Glomerular visceral epithelial cell (primary cell): Measurements from ENCODE around the gene PDXP.

Experiments
- DNase-seq: peaks from one replicate; pipeline ENCODE4 v3.0.0-alpha.2; 2016; ENCODE audit errors: extremely low spot score

Gene PDXP

DNA sequence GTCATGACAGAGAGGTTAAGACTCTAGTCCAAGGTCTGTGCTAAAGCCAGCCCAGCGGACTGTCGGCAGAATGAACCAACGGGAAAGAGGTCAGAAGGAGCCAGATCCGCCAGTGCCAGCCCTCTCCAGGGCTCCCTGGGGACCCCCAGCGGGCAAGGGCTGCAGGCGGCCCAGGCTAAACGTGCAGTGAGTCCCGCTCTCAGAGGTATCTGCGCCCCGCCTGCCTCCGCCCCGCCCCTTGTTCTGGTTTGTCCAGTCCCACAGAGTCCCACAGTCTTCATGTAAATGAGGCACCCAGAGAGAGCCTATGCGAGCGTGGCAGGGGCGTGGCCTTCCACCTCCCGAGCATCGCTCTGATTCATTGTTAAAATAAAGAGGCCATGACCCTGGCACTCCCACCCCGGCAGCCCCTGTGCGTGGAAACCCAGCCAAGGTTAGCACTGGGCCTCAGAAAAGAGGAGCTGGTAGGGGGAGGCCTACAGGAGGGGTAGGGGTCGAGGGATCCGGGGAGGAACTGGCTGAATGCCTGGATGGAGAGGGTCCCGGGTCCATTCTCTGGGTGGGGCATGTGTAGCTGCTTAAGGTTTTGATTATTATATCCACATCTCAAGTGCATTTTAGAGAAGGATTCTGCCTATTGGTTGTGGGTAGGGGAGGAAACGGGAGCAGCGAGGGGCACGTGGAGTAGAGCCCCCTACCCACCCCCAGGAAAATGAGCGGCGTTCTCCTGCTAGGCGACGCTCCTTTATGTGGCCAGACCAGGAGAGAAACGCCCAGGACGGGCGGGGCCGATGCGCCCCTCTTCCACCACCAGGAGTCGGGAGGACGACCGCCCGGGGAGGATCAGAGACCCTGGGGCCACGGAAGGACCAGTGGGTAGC lies 38.4 kb downstream of the PDXP start, which contains the start of gene TRIOBP:
Gene TRIOBP, plus strand, starts transcription at position 392 of the 881 bp plus-strand sequence. CDS start 4,318 bp downstream, outside the sequence.
- peak; percentile 86 for DNase-seq

DNA sequence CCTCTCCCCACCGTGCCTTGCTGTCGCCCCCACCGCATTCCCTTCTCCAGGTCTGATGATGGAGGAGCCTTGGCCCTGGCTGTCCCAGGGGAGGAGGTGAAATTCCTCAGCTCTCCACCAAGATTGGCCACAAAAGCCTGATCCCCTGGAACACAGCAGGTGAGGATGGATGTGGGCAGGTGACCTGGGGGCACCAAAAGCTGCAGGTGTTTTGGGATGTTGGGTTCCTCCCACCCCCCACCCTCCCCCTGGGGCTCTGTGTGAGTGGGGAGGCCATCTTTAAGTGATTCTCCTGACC lies 39.0 kb downstream of the PDXP start:
- DNase-seq = no peak

DNA sequence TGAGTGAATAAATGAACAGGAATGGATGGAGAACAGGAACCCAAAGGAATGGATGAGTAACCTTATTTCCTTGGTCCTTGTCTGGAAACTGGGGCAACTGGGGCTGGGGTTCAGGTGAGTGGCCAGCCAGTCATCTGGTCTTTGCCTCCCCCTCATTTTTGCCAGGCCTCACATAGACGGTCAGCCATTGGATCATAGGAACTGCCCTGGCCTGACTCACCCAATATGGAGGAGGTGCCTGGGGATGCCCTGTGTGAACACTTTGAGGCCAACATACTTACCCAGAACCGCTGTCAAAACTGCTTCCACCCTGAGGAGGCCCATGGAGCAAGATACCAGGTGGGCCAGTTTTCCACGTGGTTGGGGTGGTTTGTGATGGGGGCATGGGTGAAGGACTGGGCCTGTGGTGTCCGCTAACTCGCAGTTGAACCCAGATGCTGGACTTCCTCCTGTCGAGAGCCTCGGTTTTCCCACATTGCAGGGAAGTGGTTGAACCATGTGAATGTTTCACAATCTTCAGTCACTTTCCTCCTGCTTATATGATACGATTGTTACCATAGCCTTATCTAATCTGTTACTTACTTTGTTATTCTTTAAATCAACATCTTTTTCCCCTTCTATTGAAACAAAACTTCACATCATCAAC lies 42.7 kb downstream of the PDXP start:
- no peak for DNase-seq

DNA sequence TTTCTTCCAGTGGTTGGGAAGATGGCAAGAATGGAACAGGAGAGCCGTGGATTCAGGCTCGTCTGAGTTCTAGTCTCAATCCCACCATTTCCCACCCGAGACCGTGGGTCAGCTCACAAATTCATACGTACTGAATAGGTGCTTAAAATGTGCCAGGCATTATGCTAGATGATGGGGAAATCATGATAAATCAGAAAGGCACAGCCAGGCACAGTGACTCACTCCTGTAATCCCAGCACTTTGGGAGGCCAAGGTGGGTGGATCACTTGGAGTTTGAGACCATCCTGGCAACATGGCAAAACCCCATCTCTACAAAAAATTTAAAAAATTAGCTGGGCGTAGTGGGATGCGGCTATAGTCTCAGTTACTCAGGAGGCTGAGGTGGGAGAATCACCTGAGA lies 45.4 kb downstream of the PDXP start:
- DNase-seq = no peak

DNA sequence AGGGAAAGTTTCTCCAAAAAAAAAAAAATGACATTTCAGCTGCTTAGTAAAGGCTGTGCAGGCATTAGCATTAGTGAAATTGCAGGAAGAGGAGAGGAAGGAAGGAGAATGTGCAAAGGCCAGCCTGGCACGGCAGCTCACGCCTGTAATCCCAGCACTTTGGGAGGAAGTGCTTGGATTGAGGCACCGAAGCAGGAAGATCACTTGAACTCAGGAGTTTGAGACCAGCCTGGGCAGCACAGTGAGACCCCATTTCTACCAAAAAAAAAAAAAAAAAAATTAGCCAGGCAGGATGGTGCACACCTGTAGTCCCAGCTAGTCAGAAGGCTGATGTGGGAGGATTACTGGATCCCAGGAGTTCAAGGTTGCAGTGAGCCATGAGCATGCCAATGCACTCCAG lies 46.1 kb downstream of the PDXP start:
- no peak for DNase-seq

DNA sequence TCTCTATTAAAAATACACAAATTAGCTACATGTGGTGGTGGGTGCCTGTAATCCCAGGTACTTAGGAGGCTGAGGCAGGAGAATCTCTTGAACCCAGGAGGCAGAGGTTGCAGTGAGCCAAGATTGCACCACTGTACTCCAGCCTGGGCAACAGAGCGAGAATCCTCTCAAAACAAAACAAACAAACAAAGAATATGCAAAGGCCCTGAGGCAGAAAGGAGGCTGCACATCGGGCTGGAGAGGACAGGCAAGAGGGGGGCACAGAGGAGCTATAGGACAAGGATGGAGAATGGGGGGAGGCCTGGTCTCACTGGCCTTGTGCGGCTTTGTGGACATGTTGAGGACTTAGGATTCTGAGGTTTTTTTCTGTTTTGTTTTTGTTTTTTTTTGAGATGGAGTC lies 46.7 kb downstream of the PDXP start:
- DNase-seq = no peak

DNA sequence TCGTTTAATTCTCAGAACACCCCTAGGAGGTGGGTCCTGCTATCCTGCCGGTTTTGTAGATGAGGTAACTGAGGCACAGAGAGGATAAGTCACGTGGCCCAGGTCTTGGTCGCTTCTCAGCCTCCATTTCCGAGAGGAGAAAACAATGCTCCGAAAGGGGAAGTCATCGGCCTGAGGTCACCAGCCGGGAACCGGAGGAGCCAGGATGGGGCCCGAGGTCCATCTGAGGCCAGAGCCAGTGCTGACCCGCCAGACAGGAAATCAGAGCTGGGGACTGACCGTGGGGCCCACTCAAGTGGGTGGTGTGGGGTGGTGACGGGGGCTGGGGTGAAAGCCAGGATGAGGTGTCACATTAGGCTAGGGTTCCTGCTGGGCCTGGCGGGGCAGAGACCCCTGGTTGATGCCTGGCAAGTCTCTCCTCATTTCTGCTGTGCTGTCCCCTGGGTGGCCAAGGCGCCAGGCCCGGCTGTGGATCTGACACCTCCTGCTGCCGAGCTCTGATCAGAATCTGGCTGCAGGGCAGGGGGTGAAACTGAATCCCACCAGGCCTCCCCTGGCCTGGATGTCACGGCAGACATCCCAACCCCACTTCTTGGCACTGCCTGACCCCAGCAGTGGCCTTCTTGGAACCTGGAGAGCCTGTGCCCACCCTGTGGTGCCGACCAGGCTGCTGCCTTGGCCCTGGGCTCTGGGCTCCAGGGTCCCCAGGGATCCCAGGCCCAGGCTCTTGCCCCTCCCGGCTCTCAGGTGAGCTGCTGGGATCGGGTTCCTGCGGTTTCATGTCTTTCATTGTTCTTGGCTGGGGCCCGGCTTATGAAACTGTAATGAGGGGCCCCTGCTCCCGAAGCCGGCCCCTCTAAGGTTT lies 50.3 kb downstream of the PDXP start:
- no peak for DNase-seq

DNA sequence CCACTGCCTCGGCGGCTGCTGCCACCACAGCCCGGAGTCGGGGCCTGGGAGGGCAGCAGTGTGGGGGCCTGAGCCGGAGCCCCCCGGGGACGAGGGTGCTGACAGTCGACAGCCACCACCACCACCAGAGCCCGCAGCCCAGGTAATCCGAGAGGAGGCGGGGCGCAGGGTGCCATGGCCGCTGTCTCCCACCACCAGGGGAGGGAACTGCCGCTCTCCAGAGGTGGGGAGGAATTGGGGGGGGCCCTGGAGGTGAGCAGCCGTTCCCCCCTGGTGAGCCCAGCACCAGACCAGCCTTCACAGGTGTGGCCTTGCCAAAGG lies 50.9 kb downstream of the PDXP start:
- DNase-seq = no peak

DNA sequence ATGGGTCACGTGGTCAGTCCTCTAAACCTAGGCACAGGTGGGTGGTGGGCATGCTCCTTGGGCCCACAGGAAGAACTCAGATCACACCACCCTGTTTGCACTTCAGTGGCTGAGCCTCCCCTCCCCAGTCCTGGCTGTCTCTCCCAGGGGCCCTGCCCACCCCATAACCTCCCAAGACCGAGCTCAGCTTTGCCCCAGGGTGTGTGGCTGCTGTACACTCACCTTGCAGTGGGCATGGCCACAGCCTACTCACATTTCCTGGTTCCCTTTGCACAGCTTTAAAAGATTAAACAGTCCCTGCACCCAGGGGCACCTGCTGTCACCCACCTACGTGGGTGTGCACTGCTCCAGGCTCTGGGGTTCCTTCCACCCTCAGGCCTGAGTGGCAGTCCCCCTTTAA lies 52.2 kb downstream of the PDXP start:
- no peak for DNase-seq

DNA sequence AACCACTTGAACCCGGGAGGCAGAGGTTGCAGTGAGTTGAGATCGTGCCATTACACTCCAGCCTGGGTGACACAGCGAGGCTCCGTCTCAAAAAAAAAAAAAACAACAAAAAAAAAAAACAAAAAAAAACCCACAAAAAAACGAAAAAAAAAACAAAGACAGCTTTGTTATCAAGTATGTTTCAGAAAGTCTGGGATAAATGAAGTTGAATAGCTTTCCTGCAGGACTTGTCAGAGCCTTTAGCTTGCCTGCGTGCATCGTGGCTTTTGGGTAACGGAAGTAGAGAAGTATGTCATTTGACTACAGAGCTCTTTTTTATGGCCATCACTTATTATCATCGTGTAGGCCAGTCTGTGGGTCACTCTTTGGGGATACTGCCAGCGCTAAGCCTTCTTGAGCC lies 53.0 kb downstream of the PDXP start:
- DNase-seq = no peak

DNA sequence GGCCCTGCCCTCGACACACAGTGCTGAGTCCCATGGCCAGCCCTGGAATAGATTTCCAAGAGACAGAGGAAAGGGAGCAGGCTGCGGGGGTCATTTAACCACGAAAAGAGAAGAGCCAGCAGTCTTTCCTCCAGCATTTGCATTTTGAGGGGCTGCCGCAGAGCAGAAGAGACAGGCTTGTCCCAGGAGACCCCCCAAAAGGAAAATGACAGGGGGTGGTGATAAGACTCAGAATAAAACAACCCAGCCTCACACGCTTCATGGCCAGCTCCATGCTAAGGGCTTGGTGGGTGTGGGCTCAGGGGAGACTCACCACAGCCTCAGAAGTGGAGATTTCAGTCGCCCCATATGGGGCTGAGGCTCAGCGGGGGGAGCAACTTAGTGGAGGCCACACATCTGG lies 55.2 kb downstream of the PDXP start:
- no peak for DNase-seq

DNA sequence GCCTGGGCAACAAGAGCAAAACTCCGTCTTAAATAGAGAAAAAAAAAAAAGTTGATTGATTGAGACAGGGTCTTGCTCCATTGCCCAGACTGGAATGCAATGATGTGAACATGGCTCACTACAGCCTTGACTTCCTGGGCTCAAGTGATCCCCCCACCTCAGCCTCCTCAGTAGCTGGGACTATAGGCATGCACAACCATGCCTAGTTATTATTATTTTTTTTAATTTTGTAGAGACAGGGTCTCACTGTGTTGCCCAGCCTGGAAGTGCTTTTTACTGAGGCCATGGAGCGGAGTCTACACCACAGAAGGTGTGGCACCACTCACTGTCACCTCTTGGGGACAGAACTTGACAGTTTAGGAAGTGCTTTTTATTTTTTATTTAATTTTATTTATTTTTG lies 56.1 kb downstream of the PDXP start:
- no peak for DNase-seq

DNA sequence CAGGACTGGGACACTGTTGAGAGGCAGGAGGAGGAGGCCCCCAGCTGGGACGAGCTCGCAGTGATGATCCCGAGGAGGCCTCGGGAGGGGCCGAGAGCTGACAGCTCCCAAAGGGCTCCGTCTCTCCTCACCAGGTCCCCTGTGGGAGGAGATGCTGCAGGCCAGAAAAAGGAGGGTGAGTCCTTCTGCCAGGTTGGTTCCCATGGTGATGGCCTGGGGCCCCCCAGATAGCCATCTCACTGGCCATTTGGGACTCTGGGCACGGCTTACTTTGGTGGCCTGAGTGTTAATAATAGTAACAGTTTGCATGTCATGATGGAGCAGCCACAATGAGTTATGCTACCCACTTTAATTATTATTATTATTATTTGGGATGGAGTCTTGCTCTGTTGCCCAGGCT lies 57.2 kb downstream of the PDXP start:
- DNase-seq = no peak
